ENCODE data around the gene DPY19L1. TPM values are rescaled to one million over a fixed set of nuclear protein-coding genes. Genes with fewer than 3 reads are reported as not detected.
"Not testable (repeated sequence)": the region's sequence is repeated elsewhere in the genome, so short reads cannot be mapped to it uniquely, and the experiment has no call there.

DPY19L1 gene
- total RNA-seq, 2 experiments from 2014 or later = 5.8 to 17.6 TPM

- H3K4me2 ChIP-seq (ENCODE audit: low read length); H3K9me2 ChIP-seq (ENCODE audit: insufficient read depth, low read length); BruUV-seq (replicated peaks); H2AFZ ChIP-seq (ENCODE audit: low read length); H3K4me3 ChIP-seq (ENCODE audit: low read depth, low read length, poor library complexity, severe bottlenecking); H4K20me1 ChIP-seq (ENCODE audit: insufficient read depth, low read length); intact Hi-C loops (cut with micrococcal nuclease; ENCODE audit: unreplicated experiment); POLR2A ChIA-PET; CTCF ChIA-PET (ENCODE audit: unreplicated experiment); H3K9me3 ChIP-seq (ENCODE audit: low read length); H3K27ac ChIP-seq (ENCODE audit: low read depth, low read length, poor library complexity, severe bottlenecking); H3K36me3 ChIP-seq (ENCODE audit: insufficient read depth, low read length); H3K4me1 ChIP-seq (ENCODE audit: insufficient read depth, low read length, poor library complexity, severe bottlenecking); H3K79me2 ChIP-seq (ENCODE audit: insufficient read depth, low read depth, low read length): not testable (repeated sequence)
- TF ChIP-seq, protein P1, sequence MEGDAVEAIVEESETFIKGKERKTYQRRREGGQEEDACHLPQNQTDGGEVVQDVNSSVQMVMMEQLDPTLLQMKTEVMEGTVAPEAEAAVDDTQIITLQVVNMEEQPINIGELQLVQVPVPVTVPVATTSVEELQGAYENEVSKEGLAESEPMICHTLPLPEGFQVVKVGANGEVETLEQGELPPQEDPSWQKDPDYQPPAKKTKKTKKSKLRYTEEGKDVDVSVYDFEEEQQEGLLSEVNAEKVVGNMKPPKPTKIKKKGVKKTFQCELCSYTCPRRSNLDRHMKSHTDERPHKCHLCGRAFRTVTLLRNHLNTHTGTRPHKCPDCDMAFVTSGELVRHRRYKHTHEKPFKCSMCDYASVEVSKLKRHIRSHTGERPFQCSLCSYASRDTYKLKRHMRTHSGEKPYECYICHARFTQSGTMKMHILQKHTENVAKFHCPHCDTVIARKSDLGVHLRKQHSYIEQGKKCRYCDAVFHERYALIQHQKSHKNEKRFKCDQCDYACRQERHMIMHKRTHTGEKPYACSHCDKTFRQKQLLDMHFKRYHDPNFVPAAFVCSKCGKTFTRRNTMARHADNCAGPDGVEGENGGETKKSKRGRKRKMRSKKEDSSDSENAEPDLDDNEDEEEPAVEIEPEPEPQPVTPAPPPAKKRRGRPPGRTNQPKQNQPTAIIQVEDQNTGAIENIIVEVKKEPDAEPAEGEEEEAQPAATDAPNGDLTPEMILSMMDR (conservative IDR thresholded peaks at IDR 0.05; ENCODE audit: low read length) = peak; percentile 73
- DNase-seq (ENCODE audit: low spot score) = peak; percentile 7
Measured at GRCh38 chr7:35055733-35056132, 18.4 kb upstream of the DPY19L1 start.

DNA sequence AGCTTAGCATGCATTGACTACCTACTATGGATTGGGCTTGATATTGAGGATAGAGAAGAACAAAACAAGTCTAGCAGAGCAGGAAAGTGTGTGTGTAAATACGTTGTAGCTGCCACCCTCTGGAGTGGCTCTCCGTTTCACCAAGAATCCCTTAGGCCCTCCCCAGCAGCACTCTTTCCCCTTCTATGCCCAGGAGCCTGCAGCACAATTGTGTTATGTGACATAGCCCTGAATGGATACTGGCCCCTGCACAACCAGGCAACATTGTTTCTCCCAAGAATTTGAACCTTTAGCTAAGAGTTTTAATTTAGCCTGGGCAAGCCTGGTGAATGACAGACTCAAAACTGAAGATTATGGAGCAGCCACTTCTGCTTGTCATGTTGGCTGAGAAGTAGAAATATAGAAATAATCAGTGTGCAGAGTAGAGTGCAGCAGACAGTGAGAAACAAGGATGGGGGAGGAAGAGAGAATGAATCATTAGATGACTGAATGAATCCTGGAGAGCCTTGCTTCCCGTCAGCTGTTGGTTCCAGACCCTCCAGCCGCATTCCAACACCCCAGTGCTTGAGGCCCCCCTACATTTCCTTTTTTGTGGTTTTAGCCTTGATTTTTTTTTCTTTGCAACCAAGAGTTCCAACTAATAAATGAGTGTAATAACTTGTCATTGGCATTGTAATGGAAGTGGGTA, 16.3 kb upstream of the DPY19L1 start:
- H3K36me3 ChIP-seq (ENCODE audit: insufficient read depth, low read length); intact Hi-C loops (cut with micrococcal nuclease; ENCODE audit: unreplicated experiment): not testable (repeated sequence)

GRCh38 chr7:35048390-35048789, 11.1 kb upstream of the DPY19L1 start:
- H3K27ac ChIP-seq (ENCODE audit: low read depth, low read length, poor library complexity, severe bottlenecking); H3K79me2 ChIP-seq (ENCODE audit: insufficient read depth, low read depth, low read length); H3K4me3 ChIP-seq (ENCODE audit: low read depth, low read length, poor library complexity, severe bottlenecking); H3K4me1 ChIP-seq (ENCODE audit: insufficient read depth, low read length, poor library complexity, severe bottlenecking); H3K9me3 ChIP-seq (ENCODE audit: low read length); DNase-seq (ENCODE audit: low spot score); H3K9me2 ChIP-seq (ENCODE audit: insufficient read depth, low read length); H3K36me3 ChIP-seq (ENCODE audit: insufficient read depth, low read length); CTCF ChIA-PET (ENCODE audit: unreplicated experiment); POLR2A ChIA-PET; H4K20me1 ChIP-seq (ENCODE audit: insufficient read depth, low read length); H3K4me2 ChIP-seq (ENCODE audit: low read length); BruUV-seq (replicated peaks); H2AFZ ChIP-seq (ENCODE audit: low read length); intact Hi-C loops (cut with micrococcal nuclease; ENCODE audit: unreplicated experiment): not testable (repeated sequence)

More for the DNA sequence above, 16.3 kb upstream of the DPY19L1 start:
- POLR2A ChIA-PET; H3K4me3 ChIP-seq (ENCODE audit: low read depth, low read length, poor library complexity, severe bottlenecking); H3K79me2 ChIP-seq (ENCODE audit: insufficient read depth, low read depth, low read length); H3K4me1 ChIP-seq (ENCODE audit: insufficient read depth, low read length, poor library complexity, severe bottlenecking); BruUV-seq (replicated peaks); DNase-seq (ENCODE audit: low spot score); H3K4me2 ChIP-seq (ENCODE audit: low read length); H3K9me3 ChIP-seq (ENCODE audit: low read length); H4K20me1 ChIP-seq (ENCODE audit: insufficient read depth, low read length); CTCF ChIA-PET (ENCODE audit: unreplicated experiment); H3K9me2 ChIP-seq (ENCODE audit: insufficient read depth, low read length); H2AFZ ChIP-seq (ENCODE audit: low read length); H3K27ac ChIP-seq (ENCODE audit: low read depth, low read length, poor library complexity, severe bottlenecking): not testable (repeated sequence)

DNA sequence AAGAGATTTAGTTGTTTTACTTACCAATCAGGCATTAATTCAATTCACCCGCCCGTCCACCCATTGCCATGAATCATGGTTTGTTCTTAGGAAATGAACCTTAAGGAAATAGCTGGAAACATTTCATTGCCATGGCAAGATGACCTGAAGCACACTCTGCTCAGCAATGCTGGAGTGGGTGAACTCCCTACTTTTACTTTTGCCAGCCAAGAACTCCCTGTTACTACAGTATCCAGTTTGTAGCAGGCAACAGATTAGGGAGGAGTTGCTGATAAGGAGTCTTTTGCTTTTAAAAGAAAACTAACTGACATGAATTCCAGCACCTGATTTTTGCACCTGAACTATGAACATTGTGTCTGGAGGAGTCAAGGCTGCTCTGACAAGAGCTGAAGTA, 10.6 kb upstream of the DPY19L1 start:
- H2AFZ ChIP-seq (ENCODE audit: low read length); H3K4me2 ChIP-seq (ENCODE audit: low read length); H3K9me3 ChIP-seq (ENCODE audit: low read length); H3K27ac ChIP-seq (ENCODE audit: low read depth, low read length, poor library complexity, severe bottlenecking); intact Hi-C loops (cut with micrococcal nuclease; ENCODE audit: unreplicated experiment); H3K4me1 ChIP-seq (ENCODE audit: insufficient read depth, low read length, poor library complexity, severe bottlenecking); H3K79me2 ChIP-seq (ENCODE audit: insufficient read depth, low read depth, low read length); BruUV-seq (replicated peaks); H3K4me3 ChIP-seq (ENCODE audit: low read depth, low read length, poor library complexity, severe bottlenecking); POLR2A ChIA-PET; DNase-seq (ENCODE audit: low spot score); H3K36me3 ChIP-seq (ENCODE audit: insufficient read depth, low read length); H3K9me2 ChIP-seq (ENCODE audit: insufficient read depth, low read length); H4K20me1 ChIP-seq (ENCODE audit: insufficient read depth, low read length); CTCF ChIA-PET (ENCODE audit: unreplicated experiment): not testable (repeated sequence)

DNA sequence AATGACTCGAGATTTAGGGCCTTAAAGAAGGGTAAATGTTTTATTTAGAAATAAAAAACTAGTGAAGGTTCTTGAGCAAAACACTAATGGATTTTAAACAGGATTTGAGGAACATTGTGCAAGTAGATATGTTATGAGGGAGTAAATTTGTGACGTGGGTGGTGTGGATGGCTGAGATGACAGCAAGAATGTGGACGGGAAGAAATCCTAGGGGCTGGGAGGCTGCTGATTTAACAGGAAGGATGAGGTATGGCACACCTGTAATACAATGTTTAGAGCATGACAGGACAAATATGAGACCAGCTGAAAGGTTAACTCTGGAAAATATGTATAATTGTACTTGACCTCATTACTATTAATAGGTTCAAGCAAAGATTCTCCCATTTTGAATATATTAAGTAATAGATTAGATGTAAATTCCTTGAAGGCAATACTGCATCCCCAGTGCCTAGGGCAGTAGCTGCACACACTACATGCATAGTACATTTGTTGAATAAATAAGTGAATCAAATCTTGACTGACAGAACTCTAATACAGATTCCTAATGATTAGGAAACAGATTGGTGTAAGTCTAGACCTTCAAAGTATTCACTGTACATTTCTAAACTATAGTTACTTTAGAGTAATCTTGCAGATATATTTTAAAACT, 10.1 kb upstream of the DPY19L1 start:
- intact Hi-C loops (cut with micrococcal nuclease; ENCODE audit: unreplicated experiment) = not testable (repeated sequence)

DNA sequence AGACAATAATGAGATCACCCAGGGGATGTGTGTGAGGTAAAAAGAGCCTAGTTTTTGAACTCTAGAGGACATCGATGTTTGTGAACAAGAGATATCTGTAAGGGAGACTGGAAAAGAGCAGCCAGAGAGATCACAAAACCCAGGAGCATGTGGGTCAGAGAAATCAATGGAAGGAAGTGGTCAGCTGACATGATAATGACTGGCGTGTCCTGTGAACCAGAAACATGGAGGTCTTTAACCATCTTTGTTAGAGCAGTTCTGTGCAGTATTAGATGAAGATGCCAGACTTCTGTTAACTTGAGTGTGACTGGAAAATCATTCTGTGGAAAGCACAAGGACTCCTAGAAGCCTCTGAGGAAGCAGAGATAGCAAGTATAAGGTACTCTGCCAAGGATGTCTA, 6.0 kb upstream of the DPY19L1 start:
- H2AFZ ChIP-seq (ENCODE audit: low read length); H3K27ac ChIP-seq (ENCODE audit: low read depth, low read length, poor library complexity, severe bottlenecking); H3K4me3 ChIP-seq (ENCODE audit: low read depth, low read length, poor library complexity, severe bottlenecking); H3K4me2 ChIP-seq (ENCODE audit: low read length); H3K79me2 ChIP-seq (ENCODE audit: insufficient read depth, low read depth, low read length); H4K20me1 ChIP-seq (ENCODE audit: insufficient read depth, low read length); POLR2A ChIA-PET; BruUV-seq (replicated peaks); DNase-seq (ENCODE audit: low spot score); H3K36me3 ChIP-seq (ENCODE audit: insufficient read depth, low read length); H3K9me2 ChIP-seq (ENCODE audit: insufficient read depth, low read length); H3K4me1 ChIP-seq (ENCODE audit: insufficient read depth, low read length, poor library complexity, severe bottlenecking); H3K9me3 ChIP-seq (ENCODE audit: low read length); intact Hi-C loops (cut with micrococcal nuclease; ENCODE audit: unreplicated experiment); CTCF ChIA-PET (ENCODE audit: unreplicated experiment): not testable (repeated sequence)

More for the DNA sequence above, 10.1 kb upstream of the DPY19L1 start:
- H3K36me3 ChIP-seq (ENCODE audit: insufficient read depth, low read length); H3K4me1 ChIP-seq (ENCODE audit: insufficient read depth, low read length, poor library complexity, severe bottlenecking); CTCF ChIA-PET (ENCODE audit: unreplicated experiment); H2AFZ ChIP-seq (ENCODE audit: low read length); POLR2A ChIA-PET; BruUV-seq (replicated peaks); H3K79me2 ChIP-seq (ENCODE audit: insufficient read depth, low read depth, low read length); H3K27ac ChIP-seq (ENCODE audit: low read depth, low read length, poor library complexity, severe bottlenecking); H3K4me3 ChIP-seq (ENCODE audit: low read depth, low read length, poor library complexity, severe bottlenecking); DNase-seq (ENCODE audit: low spot score); H3K9me3 ChIP-seq (ENCODE audit: low read length); H4K20me1 ChIP-seq (ENCODE audit: insufficient read depth, low read length); H3K9me2 ChIP-seq (ENCODE audit: insufficient read depth, low read length); H3K4me2 ChIP-seq (ENCODE audit: low read length): not testable (repeated sequence)

Measured in OCI-LY7 (cell line).